Activated T-helper 9 cell treated with anti-CD3 and anti-CD28 coated beads, Interleukin-2, amount 50 U/mL, for 16 hours (primary cell): ENCODE measurements around the gene ZAR1.

Source experiments
- DNase-seq: peaks from one replicate; pipeline ENCODE4 v3.0.0-alpha.2; 2020; ENCODE audit warnings: low read depth

The ZAR1 gene

GRCh38 chr4:48490680-48491513, 845 bp downstream of the ZAR1 start:
- no peak for DNase-seq

- no peak for DNase-seq
Measured at GRCh38 chr4:48491514-48492176, 1.6 kb downstream of the ZAR1 start.

GRCh38 chr4:48493452-48494100, 3.5 kb downstream of the ZAR1 start:
- DNase-seq, result no peak

- no peak for DNase-seq
Measured at GRCh38 chr4:48495941-48496340, 5.9 kb downstream of the ZAR1 start.

- DNase-seq, result no peak
Measured at GRCh38 chr4:48498895-48499294, 8.8 kb downstream of the ZAR1 start.

- DNase-seq, result no peak
Measured at GRCh38 chr4:48499551-48500066, 9.6 kb downstream of the ZAR1 start.

- DNase-seq, result no peak
Measured at GRCh38 chr4:48503233-48504025, 13.4 kb downstream of the ZAR1 start.

GRCh38 chr4:48504026-48504330, 13.9 kb downstream of the ZAR1 start:
- no peak for DNase-seq

GRCh38 chr4:48504352-48504751, 14.3 kb downstream of the ZAR1 start:
- no peak for DNase-seq

- DNase-seq, result no peak
Measured at GRCh38 chr4:48506716-48507115, 16.7 kb downstream of the ZAR1 start.

- no peak for DNase-seq
Measured at GRCh38 chr4:48509543-48509942, 19.5 kb downstream of the ZAR1 start.

- DNase-seq, result no peak
Measured at GRCh38 chr4:48518143-48518542, 28.1 kb downstream of the ZAR1 start.

- no peak for DNase-seq
Measured at GRCh38 chr4:48526406-48526805, 36.4 kb downstream of the ZAR1 start.

GRCh38 chr4:48538358-48538757, 48.3 kb downstream of the ZAR1 start:
- DNase-seq, result no peak

GRCh38 chr4:48539597-48539996, 49.5 kb downstream of the ZAR1 start:
- DNase-seq, result no peak

GRCh38 chr4:48542888-48543287, 52.8 kb downstream of the ZAR1 start:
- DNase-seq, result no peak

GRCh38 chr4:48543796-48544195, 53.7 kb downstream of the ZAR1 start:
- DNase-seq, result no peak
